HFF-Myc (cell line): ENCODE measurements around the gene TSPAN31.

Experiments used
- DNase-seq: peaks from one replicate; pipeline ENCODE4 v3.0.0-alpha.2; 2011; ENCODE audit warnings: low read depth; ENCODE audit errors: extremely low read depth
- H3K4me3 ChIP-seq: replicated peaks from 2 replicates; pipeline ENCODE4 v1.5.1; 2011; ENCODE audit warnings: low read depth, mild to moderate bottlenecking, control low read depth, low read length
- CTCF ChIP-seq: IDR thresholded peaks from 2 replicates; pipeline ENCODE4 v1.5.1; 2012; ENCODE audit warnings: mild to moderate bottlenecking, low read depth, low read length, control low read depth; ENCODE audit errors: missing control alignments

TSPAN31 gene

DNA sequence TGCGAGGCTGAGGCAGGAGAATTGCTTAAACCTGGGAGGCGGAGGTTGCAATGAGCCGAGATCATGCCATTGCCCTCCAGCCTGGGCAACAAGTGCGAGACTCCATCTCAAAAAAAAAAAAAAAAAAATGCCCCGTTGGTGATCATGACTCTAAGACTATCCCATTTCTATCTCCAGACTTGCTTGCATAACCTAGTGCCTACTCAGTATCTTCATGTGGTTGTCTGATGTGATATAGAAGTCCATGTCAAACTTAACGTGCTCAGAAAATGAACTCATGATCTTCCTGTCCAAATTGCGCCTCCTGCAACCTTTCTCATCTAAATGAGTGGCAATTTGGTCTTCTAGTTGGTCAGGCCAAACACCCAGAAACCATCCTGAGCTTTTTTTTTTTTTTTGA lies 33.1 kb downstream of the TSPAN31 start:
- TF ChIP-seq CTCF, result no peak
- H3K4me3 ChIP-seq, result no peak overlapping the region
- no peak for DNase-seq

- no peak overlapping the region for H3K4me3 ChIP-seq
- no peak for TF ChIP-seq CTCF
- DNase-seq, result no peak
Measured at GRCh38 chr12:57779736-57780135, 34.9 kb downstream of the TSPAN31 start.

DNA sequence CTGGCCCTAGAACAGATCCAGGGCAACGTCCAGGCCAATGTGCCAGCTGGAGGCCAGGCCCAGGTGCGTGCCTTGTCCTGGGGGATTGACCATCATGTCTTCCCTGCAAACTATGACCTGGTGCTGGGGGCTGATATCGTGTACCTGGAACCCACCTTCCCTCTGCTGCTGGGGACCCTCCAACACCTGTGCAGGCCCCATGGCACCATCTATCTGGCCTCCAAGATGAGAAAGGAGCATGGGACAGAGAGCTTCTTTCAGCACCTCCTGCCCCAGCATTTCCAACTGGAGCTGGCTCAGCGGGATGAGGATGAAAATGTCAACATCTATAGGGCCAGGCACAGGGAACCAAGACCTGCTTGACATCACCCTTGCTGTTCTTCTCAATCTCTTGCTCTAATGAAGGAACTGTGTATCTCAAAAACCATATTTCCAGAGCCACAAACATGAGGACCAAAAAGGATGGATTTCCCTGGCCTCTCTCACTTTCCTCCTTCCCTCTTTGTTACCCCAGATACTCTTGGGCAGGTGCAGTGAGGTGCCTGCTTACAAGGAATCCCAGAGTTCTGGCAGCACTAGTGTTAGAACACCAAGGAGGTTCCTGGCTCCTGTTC lies 35.6 kb downstream of the TSPAN31 start:
- no peak for DNase-seq
- no peak overlapping the region for H3K4me3 ChIP-seq
- no peak for TF ChIP-seq CTCF

GRCh38 chr12:57781244-57781643 lies 36.4 kb downstream of the TSPAN31 start:
- H3K4me3 ChIP-seq, result no peak overlapping the region
- DNase-seq, result no peak
- no peak for TF ChIP-seq CTCF

- TF ChIP-seq CTCF, result no peak
- no peak overlapping the region for H3K4me3 ChIP-seq
- no peak for DNase-seq
Measured at GRCh38 chr12:57781801-57782200, 37.0 kb downstream of the TSPAN31 start.

DNA sequence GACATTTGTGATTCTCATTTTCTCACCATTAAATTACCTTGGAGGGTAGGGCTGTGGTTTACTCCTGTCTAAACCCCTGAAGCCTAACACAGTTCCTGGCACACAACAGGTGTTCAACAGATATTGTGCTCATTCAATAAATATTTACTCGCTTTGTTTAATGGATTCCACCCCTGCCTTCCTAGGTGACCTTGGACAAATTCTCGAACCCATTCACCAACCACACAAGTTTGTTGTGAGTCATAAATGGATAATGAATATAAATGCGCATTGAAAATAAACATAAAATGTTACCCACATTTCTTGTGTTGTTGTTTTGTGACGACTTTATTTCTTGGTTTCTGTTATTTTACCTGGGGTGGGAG lies 37.4 kb downstream of the TSPAN31 start:
- DNase-seq, result no peak
- H3K4me3 ChIP-seq, result peak overlapping the region; percentile 71
- no peak for TF ChIP-seq CTCF
